Measurements from ENCODE around the gene OBP2B.
"Not testable (repeated sequence)": the region's sequence is repeated elsewhere in the genome, so short reads cannot be mapped to it uniquely, and the experiment has no call there.

The OBP2B gene

GRCh38 chr9:133205996-133206931 is 2.8 kb downstream of the OBP2B start:
- no peak overlapping the region for H3K27ac ChIP-seq (ENCODE audit: low read depth, low read length)
- H3K27me3 ChIP-seq (ENCODE audit: insufficient read depth, low read length): peaks cover 55% of the 10 kb centered on the region
- H3K9me3 ChIP-seq (ENCODE audit: insufficient read depth, low read depth, low read length): no peaks in the 10 kb centered on the region
- H3K9ac ChIP-seq (ENCODE audit: low read depth, low read length): no peak overlapping the region
- no peaks in the 10 kb centered on the region for H3K4me1 ChIP-seq (ENCODE audit: insufficient read depth, low read length)
- no peaks in the 10 kb centered on the region for H3K36me3 ChIP-seq (ENCODE audit: insufficient read depth, low read length)
- H3K4me3 ChIP-seq (ENCODE audit: low read length): no peak overlapping the region
- WGBS: 91% methylated on average over 35 of the region's 35 CpGs

DNA sequence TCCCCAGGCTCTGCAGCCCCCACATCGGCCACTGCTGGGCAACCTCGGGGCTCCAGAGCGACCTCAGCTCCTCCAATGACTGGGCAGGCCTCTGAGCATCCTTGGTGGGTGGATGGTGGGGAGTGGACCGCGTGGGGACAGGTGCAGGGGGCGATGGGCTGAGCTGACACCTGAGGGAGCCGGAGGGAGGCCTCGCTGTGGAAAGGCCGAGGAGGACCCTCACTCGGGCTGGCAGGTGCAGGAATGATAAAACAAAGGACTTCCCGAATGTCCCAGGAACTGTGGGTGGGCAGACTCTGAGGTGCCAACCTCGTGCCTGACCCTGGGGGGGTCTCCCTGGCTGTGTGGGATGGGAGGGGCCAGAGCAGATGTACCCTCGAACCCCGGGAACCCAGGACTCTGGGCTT is 3.6 kb downstream of the OBP2B start:
- WGBS: 81% methylated on average over 14 of the region's 14 CpGs
- H3K4me3 ChIP-seq (ENCODE audit: low read length); H3K4me1 ChIP-seq (ENCODE audit: insufficient read depth, low read length); H3K36me3 ChIP-seq (ENCODE audit: insufficient read depth, low read length); H3K9ac ChIP-seq (ENCODE audit: low read depth, low read length); H3K27ac ChIP-seq (ENCODE audit: low read depth, low read length); H3K9me3 ChIP-seq (ENCODE audit: insufficient read depth, low read depth, low read length): not testable (repeated sequence)
- H3K27me3 ChIP-seq (ENCODE audit: insufficient read depth, low read length): peaks cover 55% of the 10 kb centered on the region

DNA sequence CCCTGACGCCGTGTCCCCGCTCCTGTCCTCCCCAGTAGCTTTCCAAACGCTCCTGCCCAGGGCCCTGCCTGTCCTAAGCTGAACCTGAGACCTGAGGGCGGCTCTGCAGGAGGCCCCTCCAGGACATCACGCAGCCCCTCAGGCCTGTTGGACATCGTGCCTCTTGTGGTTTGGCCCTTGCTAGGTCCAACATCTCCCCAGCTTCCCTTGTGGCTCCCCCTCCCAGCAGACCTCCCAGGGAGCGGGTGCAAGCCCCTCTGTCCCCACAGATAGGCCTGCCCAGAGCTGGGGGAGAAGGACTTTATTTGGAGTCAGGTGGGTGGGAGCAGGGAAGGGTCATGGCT is 4.1 kb downstream of the OBP2B start:
- no peaks in the 10 kb centered on the region for H3K4me1 ChIP-seq (ENCODE audit: insufficient read depth, low read length)
- H3K27ac ChIP-seq (ENCODE audit: low read depth, low read length): no peak overlapping the region
- no peaks in the 10 kb centered on the region for H3K36me3 ChIP-seq (ENCODE audit: insufficient read depth, low read length)
- H3K4me3 ChIP-seq (ENCODE audit: low read length): no peak overlapping the region
- WGBS: 85% methylated on average over 7 of the region's 8 CpGs
- peaks cover 52% of the 10 kb centered on the region for H3K27me3 ChIP-seq (ENCODE audit: insufficient read depth, low read length)
- no peak overlapping the region for H3K9ac ChIP-seq (ENCODE audit: low read depth, low read length)
- H3K9me3 ChIP-seq (ENCODE audit: insufficient read depth, low read depth, low read length): no peaks in the 10 kb centered on the region

- H3K36me3 ChIP-seq (ENCODE audit: insufficient read depth, low read length): no peaks in the 10 kb centered on the region
- H3K9ac ChIP-seq (ENCODE audit: low read depth, low read length): no peak overlapping the region
- H3K27me3 ChIP-seq (ENCODE audit: insufficient read depth, low read length): peaks cover 49% of the 10 kb centered on the region
- H3K27ac ChIP-seq (ENCODE audit: low read depth, low read length): no peak overlapping the region
- no peaks in the 10 kb centered on the region for H3K4me1 ChIP-seq (ENCODE audit: insufficient read depth, low read length)
- no peaks in the 10 kb centered on the region for H3K9me3 ChIP-seq (ENCODE audit: insufficient read depth, low read depth, low read length)
- 89% methylated on average over 17 of the region's 17 CpGs for WGBS
- H3K4me3 ChIP-seq (ENCODE audit: low read length): no peak overlapping the region
Measured at GRCh38 chr9:133204335-133204992, 4.6 kb downstream of the OBP2B start.

DNA sequence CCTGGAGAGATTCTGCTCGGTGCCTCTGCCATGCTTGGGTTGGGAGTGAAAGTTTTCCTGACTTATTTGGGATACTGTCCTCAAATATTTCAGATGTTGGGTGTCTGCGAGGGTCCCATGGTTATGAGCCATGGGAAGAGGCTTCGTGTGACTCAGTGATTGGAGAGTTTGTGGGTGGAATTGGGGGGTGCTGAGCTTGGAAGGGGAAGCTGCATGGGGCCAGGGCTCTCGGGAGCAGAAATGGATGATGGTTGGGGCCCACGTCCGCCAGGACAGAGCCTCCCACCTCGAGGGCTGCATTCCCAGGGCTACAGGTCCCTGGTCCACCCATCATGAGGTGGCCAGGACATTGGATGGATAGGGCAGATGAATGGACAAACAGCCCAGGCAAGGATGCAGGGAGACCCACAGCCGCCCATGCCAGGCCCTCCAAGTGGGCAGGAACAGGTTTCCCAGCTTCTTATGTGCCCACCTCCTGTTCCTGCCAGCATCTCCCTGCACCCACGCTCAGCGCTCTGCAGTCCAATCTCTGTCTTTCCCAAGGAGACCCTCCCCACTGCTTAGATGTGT is 5.5 kb downstream of the OBP2B start:
- no peak overlapping the region for H3K27ac ChIP-seq (ENCODE audit: low read depth, low read length)
- H3K9ac ChIP-seq (ENCODE audit: low read depth, low read length): no peak overlapping the region
- 83% methylated on average over 10 of the region's 10 CpGs for WGBS
- H3K27me3 ChIP-seq (ENCODE audit: insufficient read depth, low read length): peaks cover 50% of the 10 kb centered on the region
- no peaks in the 10 kb centered on the region for H3K9me3 ChIP-seq (ENCODE audit: insufficient read depth, low read depth, low read length)
- H3K4me3 ChIP-seq (ENCODE audit: low read length): no peak overlapping the region
- no peaks in the 10 kb centered on the region for H3K36me3 ChIP-seq (ENCODE audit: insufficient read depth, low read length)
- H3K4me1 ChIP-seq (ENCODE audit: insufficient read depth, low read length): no peaks in the 10 kb centered on the region

- peaks cover 50% of the 10 kb centered on the region for H3K27me3 ChIP-seq (ENCODE audit: insufficient read depth, low read length)
- H3K36me3 ChIP-seq (ENCODE audit: insufficient read depth, low read length): no peaks in the 10 kb centered on the region
- no peaks in the 10 kb centered on the region for H3K4me1 ChIP-seq (ENCODE audit: insufficient read depth, low read length)
- WGBS: 94% methylated on average over 13 of the region's 14 CpGs
- no peaks in the 10 kb centered on the region for H3K9me3 ChIP-seq (ENCODE audit: insufficient read depth, low read depth, low read length)
- no peak overlapping the region for H3K27ac ChIP-seq (ENCODE audit: low read depth, low read length)
- no peak overlapping the region for H3K9ac ChIP-seq (ENCODE audit: low read depth, low read length)
- no peak overlapping the region for H3K4me3 ChIP-seq (ENCODE audit: low read length)
Measured at GRCh38 chr9:133202688-133203453, 6.2 kb downstream of the OBP2B start.

DNA sequence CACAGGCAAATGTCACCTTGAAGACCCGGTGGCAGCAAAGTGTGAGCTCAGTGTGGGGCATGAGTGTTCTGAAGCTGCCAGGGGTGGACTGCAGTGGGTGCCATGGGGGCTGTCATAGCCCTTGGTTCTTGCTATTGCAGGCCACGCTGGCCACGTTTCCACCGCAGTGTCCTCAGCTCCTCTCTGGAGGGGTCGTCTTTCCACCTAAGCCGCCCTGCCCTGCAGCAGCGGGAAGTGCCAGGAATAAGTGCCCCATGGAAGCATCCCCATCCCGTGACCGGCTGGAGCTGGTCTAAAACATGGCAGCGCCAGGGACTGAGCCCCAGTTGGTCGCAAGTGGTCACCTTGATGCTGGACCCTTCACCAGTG is 6.9 kb downstream of the OBP2B start:
- no peaks in the 10 kb centered on the region for H3K36me3 ChIP-seq (ENCODE audit: insufficient read depth, low read length)
- WGBS: 76% methylated on average over 11 of the region's 11 CpGs

GRCh38 chr9:133201424-133202144 is 7.5 kb downstream of the OBP2B start:
- no peak overlapping the region for H3K4me3 ChIP-seq (ENCODE audit: low read length)
- WGBS: 82% methylated on average over 13 of the region's 13 CpGs
- no peaks in the 10 kb centered on the region for H3K36me3 ChIP-seq (ENCODE audit: insufficient read depth, low read length)
- no peak overlapping the region for H3K27ac ChIP-seq (ENCODE audit: low read depth, low read length)
- H3K9me3 ChIP-seq (ENCODE audit: insufficient read depth, low read depth, low read length): no peaks in the 10 kb centered on the region
- no peak overlapping the region for H3K9ac ChIP-seq (ENCODE audit: low read depth, low read length)
- no peaks in the 10 kb centered on the region for H3K4me1 ChIP-seq (ENCODE audit: insufficient read depth, low read length)
- H3K27me3 ChIP-seq (ENCODE audit: insufficient read depth, low read length): peaks cover 44% of the 10 kb centered on the region

More for the DNA sequence above, 6.9 kb downstream of the OBP2B start:
- Histone ChIP-seq H3K27ac (ENCODE audit: low read depth, low read length) (no peak overlapping the region), H3K9me3 (ENCODE audit: insufficient read depth, low read depth, low read length) (no peaks in the 10 kb centered on the region), H3K4me3 (ENCODE audit: low read length) (no peak overlapping the region), H3K4me1 (ENCODE audit: insufficient read depth, low read length) (no peaks in the 10 kb centered on the region), H3K9ac (ENCODE audit: low read depth, low read length) (no peak overlapping the region), H3K27me3 (ENCODE audit: insufficient read depth, low read length) (peaks cover 47% of the 10 kb centered on the region)

GRCh38 chr9:133200631-133201030 is 8.4 kb downstream of the OBP2B start:
- H3K4me3 ChIP-seq (ENCODE audit: low read length): no peak overlapping the region
- H3K4me1 ChIP-seq (ENCODE audit: insufficient read depth, low read length): no peaks in the 10 kb centered on the region
- H3K27me3 ChIP-seq (ENCODE audit: insufficient read depth, low read length): peaks cover 39% of the 10 kb centered on the region
- WGBS: 87% methylated on average over 17 of the region's 17 CpGs
- H3K9me3 ChIP-seq (ENCODE audit: insufficient read depth, low read depth, low read length): no peaks in the 10 kb centered on the region
- no peaks in the 10 kb centered on the region for H3K36me3 ChIP-seq (ENCODE audit: insufficient read depth, low read length)
- H3K27ac ChIP-seq (ENCODE audit: low read depth, low read length): no peak overlapping the region
- no peak overlapping the region for H3K9ac ChIP-seq (ENCODE audit: low read depth, low read length)

- Histone ChIP-seq H3K9me3 (ENCODE audit: insufficient read depth, low read depth, low read length) (no peaks in the 10 kb centered on the region), H3K9ac (ENCODE audit: low read depth, low read length) (no peak overlapping the region), H3K27me3 (ENCODE audit: insufficient read depth, low read length) (peaks cover 42% of the 10 kb centered on the region), H3K36me3 (ENCODE audit: insufficient read depth, low read length) (no peaks in the 10 kb centered on the region), H3K27ac (ENCODE audit: low read depth, low read length) (no peak overlapping the region), H3K4me1 (ENCODE audit: insufficient read depth, low read length) (no peaks in the 10 kb centered on the region), H3K4me3 (ENCODE audit: low read length) (no peak overlapping the region)
- WGBS: 91% methylated on average over 44 of the region's 44 CpGs
Measured at GRCh38 chr9:133199648-133200321, 9.3 kb downstream of the OBP2B start.

Measured in HUES64 (cell line).